ENCODE data around the gene PSME3. TPM values are rescaled to one million over a fixed set of nuclear protein-coding genes. Genes with fewer than 3 reads are reported as not detected.

PSME3 gene
- total and polyA plus RNA-seq, 12 donors: 26.0 to 103 (median 70.3) TPM

Small RNAs within 50 kb of the gene (microRNA-seq; reads per million reads assigned to microRNA genes)
- 0 to 0.51 reads per million in 2 donors for gene MIR6781

Other genes with a start within 250 kb of the PSME3 start
- 10 to 100 TPM; 18.5 to 29.9 (median 25.2) TPM for gene RETREG3, start 224.0 kb upstream of the PSME3 start, total RNA-seq
- gene RETREG3, start 224.0 kb upstream of the PSME3 start, polyA plus RNA-seq: 10 to 100 TPM in 1 of 2 donors, 1 to 10 TPM in 1; 9.8 to 16.1 TPM
- 10 to 100 TPM; 28.2 to 59.8 (median 43.7) TPM for gene TUBG1, start 223.7 kb upstream of the PSME3 start, total RNA-seq
- gene TUBG1, start 223.7 kb upstream of the PSME3 start, polyA plus RNA-seq: 100 to 1,000 TPM in 1 of 2 donors, 10 to 100 TPM in 1; 33.9 to 107 TPM
- 10 to 100 TPM; 10.6 to 20.4 (median 14.7) TPM for gene TUBG2, start 174.1 kb upstream of the PSME3 start, total RNA-seq
- 10 to 100 TPM in 1 of 2 donors, 1 to 10 TPM in 1; 9.8 to 21.3 TPM for gene TUBG2, start 174.1 kb upstream of the PSME3 start, polyA plus RNA-seq
- gene PLEKHH3, start 156.4 kb upstream of the PSME3 start, total RNA-seq: 10 to 100 TPM; 12.8 to 34.8 (median 22.0) TPM
- 10 to 100 TPM; 23.6 to 42.1 TPM for gene PLEKHH3, start 156.4 kb upstream of the PSME3 start, polyA plus RNA-seq
- 1 to 10 TPM; 1.0 to 4.8 (median 1.7) TPM for gene CCR10, start 151.6 kb upstream of the PSME3 start, total RNA-seq
- gene CCR10, start 151.6 kb upstream of the PSME3 start, polyA plus RNA-seq: 1 to 10 TPM; 1.5 to 3.8 TPM
- gene CNTNAP1, start 150.9 kb upstream of the PSME3 start, total RNA-seq: 10 to 100 TPM in 2 of 10 donors, 1 to 10 TPM in 8; 2.2 to 28.3 (median 3.5) TPM
- 1 to 10 TPM; 2.3 to 9.6 TPM for gene CNTNAP1, start 150.9 kb upstream of the PSME3 start, polyA plus RNA-seq
- 10 to 100 TPM; 31.7 to 50.5 (median 46.3) TPM for gene EZH1, start 88.4 kb upstream of the PSME3 start, total RNA-seq
- gene EZH1, start 88.4 kb upstream of the PSME3 start, polyA plus RNA-seq: 10 to 100 TPM; 16.0 to 33.8 TPM
- gene RAMP2, start 72.2 kb upstream of the PSME3 start, total RNA-seq: 10 to 100 TPM; 32.1 to 54.8 (median 38.2) TPM
- gene RAMP2, start 72.2 kb upstream of the PSME3 start, polyA plus RNA-seq: 100 to 1,000 TPM in 1 of 2 donors, 10 to 100 TPM in 1; 46.4 to 105 TPM
- gene VPS25, start 59.9 kb upstream of the PSME3 start, total RNA-seq: 10 to 100 TPM; 33.3 to 47.4 (median 37.3) TPM
- gene VPS25, start 59.9 kb upstream of the PSME3 start, polyA plus RNA-seq: 10 to 100 TPM; 28.0 to 80.9 TPM
- gene WNK4, start 52.8 kb upstream of the PSME3 start, total RNA-seq: under 1 TPM in 1 of 10 donors, not detected in 9; 0.14 TPM
- gene WNK4, start 52.8 kb upstream of the PSME3 start, polyA plus RNA-seq: under 1 TPM; 0.03 to 0.07 TPM
- gene COA3, start 34.7 kb upstream of the PSME3 start, total RNA-seq: 10 to 100 TPM; 56.1 to 85.7 (median 72.1) TPM
- 100 to 1,000 TPM in 1 of 2 donors, 10 to 100 TPM in 1; 91.2 to 142 TPM for gene COA3, start 34.7 kb upstream of the PSME3 start, polyA plus RNA-seq
- gene CNTD1, start 34.5 kb upstream of the PSME3 start, total RNA-seq: under 1 TPM in 3 of 10 donors, not detected in 7; 0.11 to 0.42 (median 0.39) TPM
- gene CNTD1, start 34.5 kb upstream of the PSME3 start, polyA plus RNA-seq: under 1 TPM; 0.20 to 0.29 TPM
- gene BECN1, start 9.1 kb upstream of the PSME3 start, total RNA-seq: 10 to 100 TPM; 71.1 to 87.8 (median 78.3) TPM
- 10 to 100 TPM; 25.2 to 54.8 TPM for gene BECN1, start 9.1 kb upstream of the PSME3 start, polyA plus RNA-seq
- under 1 TPM; 0.14 to 0.72 (median 0.45) TPM for gene AOC2, start 11.2 kb downstream of the PSME3 start, total RNA-seq
- under 1 TPM; 0.51 to 0.54 TPM for gene AOC2, start 11.2 kb downstream of the PSME3 start, polyA plus RNA-seq
- 10 to 100 TPM in 5 of 10 donors, 1 to 10 TPM in 5; 4.7 to 19.0 (median 10.4) TPM for gene AOC3, start 17.8 kb downstream of the PSME3 start, total RNA-seq
- 10 to 100 TPM; 16.0 to 18.0 TPM for gene AOC3, start 17.8 kb downstream of the PSME3 start, polyA plus RNA-seq
- gene G6PC1, start 67.4 kb downstream of the PSME3 start, total RNA-seq: not detected
- gene G6PC1, start 67.4 kb downstream of the PSME3 start, polyA plus RNA-seq: not detected
- gene AARSD1, start 131.1 kb downstream of the PSME3 start, total RNA-seq: 10 to 100 TPM; 20.0 to 34.7 (median 28.9) TPM
- 100 to 1,000 TPM in 1 of 2 donors, 10 to 100 TPM in 1; 55.8 to 125 TPM for gene AARSD1, start 131.1 kb downstream of the PSME3 start, polyA plus RNA-seq
- gene PTGES3L, start 146.7 kb downstream of the PSME3 start, total RNA-seq: 10 to 100 TPM; 35.0 to 58.8 (median 40.5) TPM
- gene PTGES3L, start 146.7 kb downstream of the PSME3 start, polyA plus RNA-seq: 10 to 100 TPM; 33.9 to 45.3 TPM
- gene RUNDC1, start 147.2 kb downstream of the PSME3 start, total RNA-seq: 10 to 100 TPM in 9 of 10 donors, 1 to 10 TPM in 1; 7.5 to 21.0 (median 11.6) TPM
- gene RUNDC1, start 147.2 kb downstream of the PSME3 start, polyA plus RNA-seq: 10 to 100 TPM in 1 of 2 donors, 1 to 10 TPM in 1; 5.6 to 10.2 TPM
- 100 to 1,000 TPM; 388 to 841 (median 519) TPM for gene RPL27, start 165.0 kb downstream of the PSME3 start, total RNA-seq
- gene RPL27, start 165.0 kb downstream of the PSME3 start, polyA plus RNA-seq: 1,000 to 10,000 TPM; 1,760 to 2,790 TPM
- gene IFI35, start 173.4 kb downstream of the PSME3 start, total RNA-seq: 10 to 100 TPM in 6 of 10 donors, 1 to 10 TPM in 4; 7.0 to 61.6 (median 13.2) TPM
- 10 to 100 TPM; 13.0 to 26.0 TPM for gene IFI35, start 173.4 kb downstream of the PSME3 start, polyA plus RNA-seq
- 10 to 100 TPM; 48.5 to 99.2 (median 70.8) TPM for gene VAT1, start 189.0 kb downstream of the PSME3 start, total RNA-seq
- gene VAT1, start 189.0 kb downstream of the PSME3 start, polyA plus RNA-seq: 10 to 100 TPM; 54.6 to 66.5 TPM
- 1 to 10 TPM in 1 of 10 donors, under 1 TPM in 9; 0.16 to 2.3 (median 0.51) TPM for gene RND2, start 191.8 kb downstream of the PSME3 start, total RNA-seq
- gene RND2, start 191.8 kb downstream of the PSME3 start, polyA plus RNA-seq: under 1 TPM; 0.14 to 0.95 TPM